A673 (cell line): Measurements from ENCODE around the gene FBXW8.

Experiments
- CTCF ChIP-seq: fragments of 300-800, 200-600 bp; sonication (generic); conservative IDR thresholded peaks from 2 replicates; pipeline ENCODE4 v1.5.1; 2017; ENCODE audit warnings: low read depth, mild to moderate bottlenecking, antibody characterized with exemption, low read length, moderate library complexity, mixed read lengths
- EZH2 ChIP-seq: fragments of 200-600 bp; sonication (generic); IDR thresholded peaks from 2 replicates; pipeline ENCODE4 v1.6.1; 2017; ENCODE audit warnings: borderline replicate concordance, low read depth, mild to moderate bottlenecking, mixed read lengths, antibody characterized with exemption, low read length; ENCODE audit not compliant: poor library complexity, severe bottlenecking

- no peak for TF ChIP-seq CTCF
- TF ChIP-seq EZH2, result no peak
Observed at GRCh38 chr12:116892349-116893140, 18.2 kb upstream of the FBXW8 start.
